K562 (cell line): ENCODE results near the gene CNTN5. TPM values are rescaled to one million over a fixed set of nuclear protein-coding genes. Genes with fewer than 3 reads are reported as not detected.

Experiments used
- ATAC-seq: fragments of 200-7000 bp; cut with Tn5 transposase; 3 replicates; pipeline ENCODE4 v1.9.1; 2020; ENCODE audit warnings: moderate library complexity
- BruUV-seq: library from RNA; stranded (reverse); fragments of 400-500 nt; replicated peaks from 2 replicates; lab custom pipeline; 2021; lab: Mats Ljungman, UMichigan
- CTCF ChIA-PET: fragments of 300-600 bp; formaldehyde crosslinking; extraction: SDS; loops from one replicate; lab custom pipeline; 2021; ENCODE audit warnings: low intra/inter-chr PET ratio; lab: Yijun Ruan, JAX
- POLR2A ChIA-PET: fragments of 300-600, 350-650 bp; sonication (Branson Sonifier 250); formaldehyde crosslinking; extraction: SDS; loops from one replicate; lab custom pipeline; 2021; ENCODE audit warnings: antibody characterized with exemption, inconsistent platforms; lab: Yijun Ruan, JAX
- DNase-seq, 4 experiments: peaks; one replicate each; pipeline versions ENCODE4 v3.0.0 to v3.0.0-alpha.2; 2011 to 2018; ENCODE audit warnings: low spot score in 3 of 4, mixed read lengths in 3 of 4; ENCODE audit errors: extremely low read depth in 1 of 4
- FAIRE-seq: peaks from 2 replicates; lab custom pipeline; 2011; peaks lifted over from hg19 to GRCh38; lab: Jason Lieb, UNC
- H2AFZ ChIP-seq: 2 replicates; pipeline ENCODE4 v1.6.0; 2011; ENCODE audit warnings: low read depth, low read length, control low read depth, inconsistent platforms
- H3K27ac ChIP-seq: fragments of 200-600 bp; 3 replicates; pipeline ENCODE4 v1.8.0; 2011; ENCODE audit warnings: low read depth, mild to moderate bottlenecking, control low read depth, inconsistent platforms, low read length, moderate library complexity, mixed read lengths; ENCODE audit errors: extremely low read depth
- H3K27me3 ChIP-seq, 2 experiments: fragments of 300-600 bp in 1 of 2; 2 replicates in 1 of 2; 3 replicates in 1 of 2; pipeline versions ENCODE4 v1.6.0 to v1.8.0; 2011; ENCODE audit warnings: inconsistent platforms in 2 of 2, low read length in 2 of 2, mild to moderate bottlenecking in 1 of 2, mixed read lengths in 1 of 2, moderate library complexity in 1 of 2; ENCODE audit not compliant: control insufficient read depth in 2 of 2, insufficient read depth in 2 of 2
- H3K36me3 ChIP-seq: fragments of 300-600 bp; 3 replicates; pipeline ENCODE4 v1.8.0; 2011; ENCODE audit warnings: mild to moderate bottlenecking, low read length, inconsistent platforms; ENCODE audit not compliant: control insufficient read depth, insufficient read depth
- H3K4me1 ChIP-seq, 2 experiments: fragments of 200-600 bp in 1 of 2; replicated peaks in 1 of 2; 2 replicates in 1 of 2; 3 replicates in 1 of 2; pipeline versions ENCODE4 v1.5.1 to v1.8.0; 2011; ENCODE audit warnings: inconsistent platforms in 2 of 2, low read length in 2 of 2, mild to moderate bottlenecking in 1 of 2, mixed read lengths in 1 of 2, moderate library complexity in 1 of 2; ENCODE audit not compliant: control insufficient read depth in 2 of 2, insufficient read depth in 2 of 2
- H3K4me2 ChIP-seq: 2 replicates; pipeline ENCODE4 v1.6.1; 2011; ENCODE audit warnings: low read length, control low read depth, inconsistent platforms, mixed read lengths; ENCODE audit not compliant: insufficient read depth
- H3K4me3 ChIP-seq: fragments of 200-600 bp; sonication (generic), shearing (Covaris generic); 2 replicates; pipeline ENCODE4 v1.5.1; 2016; ENCODE audit warnings: control low read depth, inconsistent platforms
- H3K79me2 ChIP-seq: fragments of 200-600 bp; 3 replicates; pipeline ENCODE4 v1.8.0; 2011; ENCODE audit warnings: low read length, inconsistent platforms; ENCODE audit not compliant: control insufficient read depth, insufficient read depth
- H3K9ac ChIP-seq, 2 experiments: 2 replicates each; pipeline versions ENCODE4 v1.6.0 to v1.6.1; 2011; ENCODE audit warnings: low read depth in 2 of 2, low read length in 2 of 2, control low read depth in 1 of 2, inconsistent platforms in 1 of 2, mild to moderate bottlenecking in 1 of 2, mixed read lengths in 1 of 2; ENCODE audit not compliant: insufficient read depth in 1 of 2
- H3K9me1 ChIP-seq: one replicate; pipeline ENCODE4 v1.6.0; 2011; ENCODE audit warnings: inconsistent platforms, mild to moderate bottlenecking, low read length, moderate library complexity; ENCODE audit not compliant: control insufficient read depth, insufficient read depth
- H3K9me3 ChIP-seq: replicated peaks from 2 replicates; pipeline ENCODE4 v1.5.1; 2011; ENCODE audit warnings: low read depth, low read length, inconsistent platforms; ENCODE audit not compliant: control insufficient read depth, insufficient read depth
- H4K20me1 ChIP-seq: replicated peaks from 2 replicates; pipeline ENCODE4 v1.6.1; 2011; ENCODE audit warnings: low read length, inconsistent platforms, mixed read lengths; ENCODE audit not compliant: control insufficient read depth, insufficient read depth
- CHD1 ChIP-seq: fragments of 200-600 bp; sonication (generic); IDR thresholded peaks from one replicate; pipeline ENCODE4 v1.6.1; 2012; ENCODE audit warnings: mild to moderate bottlenecking, moderate library complexity, low read length, inconsistent platforms
- LEF1 ChIP-seq: fragments of 450-650 bp; IDR thresholded peaks from 2 replicates; pipeline ENCODE4 v1.6.1; 2016; ENCODE audit warnings: mild to moderate bottlenecking
- NR1H2 ChIP-seq: sonication (generic); formaldehyde crosslinking; IDR thresholded peaks from 2 replicates; pipeline ENCODE4 v1.4.0; 2020; ENCODE audit warnings: mild to moderate bottlenecking, missing genetic modification reagents
- SRSF3 ChIP-seq: fragments of 200-400 bp; formaldehyde crosslinking; IDR thresholded peaks from 2 replicates; pipeline ENCODE4 v1.6.1; 2016; ENCODE audit warnings: mild to moderate bottlenecking, low read length, moderate library complexity; ENCODE audit not compliant: insufficient read depth
- TAF7 ChIP-seq: fragments of 450-650 bp; IDR thresholded peaks from 2 replicates; pipeline ENCODE4 v1.6.1; 2016; ENCODE audit warnings: missing genetic modification characterization, missing compliant biosample characterization
- ZNF561 ChIP-seq: fragments of 450-650 bp; formaldehyde crosslinking; conservative IDR thresholded peaks from 2 replicates; pipeline ENCODE4 v1.4.0; 2020; ENCODE audit warnings: mild to moderate bottlenecking, moderate library complexity
- ZNF830 ChIP-seq: fragments of 250-450 bp; sonication (Bioruptor Pico); IDR thresholded peaks from 2 replicates; pipeline ENCODE4 v1.5.0; 2021; ENCODE audit warnings: mild to moderate bottlenecking
- WGBS: fragments of 100-300 bp; shearing (Covaris generic); methylation state at CpG from one replicate; pipeline ENCODE4 v1.1.6; 2016; ENCODE audit warnings: low coverage, mixed read lengths; ENCODE audit not compliant: insufficient coverage; ENCODE audit errors: missing lambda C conversion rate; 5-methylcytosine and 5-hydroxymethylcytosine counted together
- in situ Hi-C: fragments of 300-500 bp; cut with MboI; formaldehyde crosslinking; loops from 4 replicates; pipeline ENCODE4 v1.15.0; 2018; ENCODE audit warnings: inconsistent platforms, mixed read lengths
- intact Hi-C: fragments of 100-400 bp; cut with micrococcal nuclease; formaldehyde crosslinking; loops from 2 replicates; pipeline ENCODE4 v1.14.2; 2022
- polyA plus RNA-seq, 8 experiments: library from polyadenylated mRNA; depleted of rRNA in 4 of 8; stranded (reverse) in 5 of 8; unstranded in 3 of 8; fragments of >200 nt; fragmentation: Nextera tagmentation in 2 of 8; fragmentation: Illumina TruSeq in 1 of 8; extraction: Ambion mirVana in 2 of 8; extraction: Trizol in 1 of 8; gene quantifications; 2 replicates each; pipeline versions ENCODE4 v1.2.1 to v1.2.3, GENCODE V29; 2011 to 2014; ENCODE audit warnings: inconsistent platforms in 1 of 8, missing spikeins in 1 of 8
- total RNA-seq, 7 experiments: library from RNA; depleted of rRNA in 6 of 7; stranded (reverse); fragments of >200 nt in 6 of 7; fragmentation: Illumina TruSeq in 2 of 7; extraction: Trizol in 2 of 7; gene quantifications; 2 replicates each; pipeline versions ENCODE4 v1.2.1 to v1.2.3, GENCODE V29; 2011 to 2021; ENCODE audit warnings: low replicate concordance in 1 of 7
- TF ChIP-seq, protein P1 (sequence below): fragments of 250-450 bp; sonication (Bioruptor Pico); IDR thresholded peaks from 2 replicates; pipeline ENCODE4 v1.8.0; 2021; ENCODE audit warnings: borderline replicate concordance, mild to moderate bottlenecking, moderate library complexity; ENCODE audit not compliant: poor library complexity, severe bottlenecking
- TF ChIP-seq, protein P2 (sequence below): fragments of 250-450 bp; sonication (Bioruptor Pico); IDR thresholded peaks from 2 replicates; pipeline ENCODE4 v1.8.0; 2022; ENCODE audit warnings: inconsistent platforms

The CNTN5 gene
- total and polyA plus RNA-seq, 9 of the 15 experiments (the other 6 are each of a cell fraction or from before 2014, with no cell fraction given): 0.03 TPM; not detected in 8

DNA sequence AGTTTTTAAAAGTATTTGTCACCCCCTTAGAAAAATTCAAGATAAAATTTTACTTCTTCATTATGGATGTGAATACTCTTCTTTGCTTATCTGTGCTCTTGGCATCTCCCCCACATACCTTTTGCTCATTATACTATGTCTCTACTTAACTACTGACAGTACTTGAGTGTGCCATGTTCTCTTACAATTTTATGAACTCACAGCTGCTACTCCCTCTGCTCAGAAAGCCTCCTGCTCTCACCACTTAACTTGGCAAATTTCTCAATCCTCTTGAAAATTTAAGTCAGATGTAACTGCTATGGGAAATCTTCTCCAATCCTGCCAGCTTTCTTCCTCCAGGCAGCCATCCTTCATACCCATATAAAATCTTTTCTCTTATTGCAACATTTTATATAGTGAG lies 163.4 kb downstream of the CNTN5 start:
- no TSS peak for BruUV-seq
- in situ Hi-C loops: no loop called here

DNA sequence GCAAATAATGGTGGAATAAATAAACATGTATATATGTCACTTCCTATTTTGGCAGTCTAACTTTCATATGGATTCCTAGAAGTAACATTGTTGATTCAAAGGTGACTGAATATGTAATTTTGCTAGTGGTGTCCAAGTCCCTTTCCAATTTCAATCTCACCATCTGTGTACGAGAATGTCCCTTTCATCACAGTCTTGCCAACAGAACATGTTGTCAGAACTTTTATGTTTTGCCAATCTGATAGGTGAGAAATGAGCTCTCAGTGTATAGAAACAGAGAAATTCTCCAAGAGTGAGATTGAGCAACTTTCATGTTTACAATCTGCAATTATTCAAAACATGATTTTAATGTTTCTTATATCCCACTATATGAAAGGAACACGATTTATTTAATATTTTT lies 167.5 kb downstream of the CNTN5 start:
- Histone ChIP-seq H3K36me3 (no peaks in the 10 kb centered on the region), H3K4me3 (no peak overlapping the region), H3K27me3 (no peaks in the 10 kb centered on the region), H3K79me2 (no peaks in the 10 kb centered on the region), H3K9me3 (peaks cover 2% of the 10 kb centered on the region), H3K9me1 (no peaks in the 10 kb centered on the region), H3K27ac (no peak overlapping the region), H3K9ac (no peak overlapping the region), H2AFZ (no peak overlapping the region), H3K4me2 (no peak overlapping the region), H3K4me1 (no peaks in the 10 kb centered on the region), H4K20me1 (no peaks in the 10 kb centered on the region)
- no peak for DNase-seq
- 0% methylated on average over 2 of the region's 2 CpGs for WGBS
- no TSS peak for BruUV-seq
- in situ Hi-C loops: no loop called here
- intact Hi-C loops: no loop called here
- POLR2A ChIA-PET: no interaction called here
- no peak for FAIRE-seq
- CTCF ChIA-PET: no interaction called here
- ATAC-seq: no peak
- TF ChIP-seq, protein P1, sequence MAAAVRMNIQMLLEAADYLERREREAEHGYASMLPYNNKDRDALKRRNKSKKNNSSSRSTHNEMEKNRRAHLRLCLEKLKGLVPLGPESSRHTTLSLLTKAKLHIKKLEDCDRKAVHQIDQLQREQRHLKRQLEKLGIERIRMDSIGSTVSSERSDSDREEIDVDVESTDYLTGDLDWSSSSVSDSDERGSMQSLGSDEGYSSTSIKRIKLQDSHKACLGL: no peak
- TF ChIP-seq NR1H2 (CRISPR knock-in tag) (no peak), LEF1 (no peak), SRSF3 (no peak)

More for the DNA sequence above, 163.4 kb downstream of the CNTN5 start:
- Histone ChIP-seq H3K36me3 (no peaks in the 10 kb centered on the region), H3K9me1 (no peaks in the 10 kb centered on the region), H3K9ac (no peak overlapping the region), H2AFZ (no peak overlapping the region), H3K4me3 (no peak overlapping the region), H3K27ac (no peak overlapping the region), H3K9me3 (no peaks in the 10 kb centered on the region; the same call in none of the 2 replicates), H3K79me2 (no peaks in the 10 kb centered on the region), H3K27me3 (no peaks in the 10 kb centered on the region), H3K4me2 (no peak overlapping the region), H3K4me1 (no peaks in the 10 kb centered on the region), H4K20me1 (no peaks in the 10 kb centered on the region)
- POLR2A ChIA-PET: no interaction called here
- TF ChIP-seq ZNF830 (no peak), CHD1 (no peak), ZNF561 (CRISPR knock-in tag) (no peak), TAF7 (tag) (no peak)
- TF ChIP-seq, protein P2, sequence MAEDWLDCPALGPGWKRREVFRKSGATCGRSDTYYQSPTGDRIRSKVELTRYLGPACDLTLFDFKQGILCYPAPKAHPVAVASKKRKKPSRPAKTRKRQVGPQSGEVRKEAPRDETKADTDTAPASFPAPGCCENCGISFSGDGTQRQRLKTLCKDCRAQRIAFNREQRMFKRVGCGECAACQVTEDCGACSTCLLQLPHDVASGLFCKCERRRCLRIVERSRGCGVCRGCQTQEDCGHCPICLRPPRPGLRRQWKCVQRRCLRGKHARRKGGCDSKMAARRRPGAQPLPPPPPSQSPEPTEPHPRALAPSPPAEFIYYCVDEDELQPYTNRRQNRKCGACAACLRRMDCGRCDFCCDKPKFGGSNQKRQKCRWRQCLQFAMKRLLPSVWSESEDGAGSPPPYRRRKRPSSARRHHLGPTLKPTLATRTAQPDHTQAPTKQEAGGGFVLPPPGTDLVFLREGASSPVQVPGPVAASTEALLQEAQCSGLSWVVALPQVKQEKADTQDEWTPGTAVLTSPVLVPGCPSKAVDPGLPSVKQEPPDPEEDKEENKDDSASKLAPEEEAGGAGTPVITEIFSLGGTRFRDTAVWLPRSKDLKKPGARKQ (CRISPR knock-in tag): no peak
- ATAC-seq (no peak), DNase-seq (no peak), FAIRE-seq (no peak)
- intact Hi-C loops: no loop called here
- CTCF ChIA-PET: no interaction called here
